Left ventricle myocardium inferior (tissue), 1 donor: ENCODE data around the gene ARL5C. TPM values are rescaled to one million over a fixed set of nuclear protein-coding genes. Genes with fewer than 3 reads are reported as not detected.

Experiments used
- DNase-seq: peaks from one replicate; pipeline ENCODE4 v3.0.0-alpha.2; 2020
- H3K27ac ChIP-seq: fragments of 200-600 bp; replicated peaks from 2 replicates; pipeline ENCODE4 v1.8.0; 2021
- H3K27me3 ChIP-seq: fragments of 200-600 bp; 2 replicates; pipeline ENCODE4 v1.8.0; 2021; ENCODE audit warnings: low read depth
- H3K36me3 ChIP-seq: fragments of 200-600 bp; 2 replicates; pipeline ENCODE4 v1.8.0; 2021
- H3K4me1 ChIP-seq: fragments of 200-600 bp; 2 replicates; pipeline ENCODE4 v1.8.0; 2021
- H3K4me3 ChIP-seq: fragments of 200-600 bp; 2 replicates; pipeline ENCODE4 v1.8.0; 2021; ENCODE audit warnings: mild to moderate bottlenecking, moderate library complexity
- H3K9me3 ChIP-seq: fragments of 200-600 bp; replicated peaks from 2 replicates; pipeline ENCODE4 v1.8.0; 2021
- intact Hi-C: fragments of 100-400 bp; cut with micrococcal nuclease; formaldehyde crosslinking; loops from one replicate; pipeline ENCODE4 v1.11.0; 2022
- total RNA-seq: library from RNA; stranded (reverse); fragmentation: NEBNext Ultra II Directional; extraction: Animal tissue kit (Norgen Biotek cat#: 25700); gene quantifications from one replicate; pipeline ENCODE4 v1.2.1, GENCODE V29; 2021
- TF ChIP-seq, protein P1 (sequence below): fragments of 200-600 bp; IDR thresholded peaks from 2 replicates; pipeline ENCODE4 v1.8.0; 2021; ENCODE audit warnings: antibody characterized with exemption, mild to moderate bottlenecking, borderline replicate concordance
- donor health status: DM: no; HTN: yes; CAD: no; lungs with severe emphysema.

The ARL5C gene
- total RNA-seq, 1 donor from 2014 or later: not detected

DNA sequence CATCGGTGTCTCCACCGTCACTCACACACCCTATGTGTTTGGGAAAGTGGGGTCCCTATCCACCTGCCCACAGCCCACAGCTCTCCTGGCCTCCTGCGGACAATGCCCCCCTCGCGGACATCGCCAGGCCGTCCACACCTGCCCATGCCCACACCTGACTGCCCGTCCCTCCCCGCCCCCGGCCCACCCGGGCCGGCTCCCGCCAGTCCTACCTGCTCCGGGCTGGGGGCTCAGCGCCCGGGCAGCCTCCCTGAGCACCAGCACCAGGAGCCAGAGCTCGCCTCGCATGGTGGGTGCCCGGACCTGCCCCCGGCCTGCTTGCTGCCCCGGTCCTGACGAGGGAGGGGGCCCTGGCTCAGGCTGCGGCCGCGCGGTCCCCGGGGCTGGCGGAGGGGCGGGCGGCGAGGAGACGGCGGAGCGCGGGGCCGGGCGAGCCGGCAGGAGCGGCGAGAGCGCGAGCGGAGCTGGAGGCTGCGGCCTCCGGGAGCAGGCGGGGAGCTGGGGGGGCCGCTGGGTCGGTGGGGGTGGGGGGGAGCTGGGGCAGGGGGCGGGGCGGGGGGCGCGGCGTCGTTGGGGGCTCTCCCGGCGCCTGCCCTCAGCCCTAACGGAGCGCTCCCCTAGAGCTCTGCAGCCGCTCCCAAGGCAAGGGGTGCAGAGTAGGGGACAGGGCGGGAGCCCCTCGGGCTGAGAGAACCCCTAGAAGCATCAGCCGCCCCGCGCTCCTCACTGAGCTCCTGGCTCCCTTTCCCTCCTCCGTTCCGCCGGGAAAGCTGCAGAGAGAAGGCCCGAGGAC lies 14.6 kb downstream of the ARL5C start, which contains the start of gene PLXDC1:
TSS of gene PLXDC1 (minus strand) at position 488 of the 793 bp plus-strand sequence. CDS start at position 288, 200 bp downstream.
- DNase-seq: no peak
- H3K27ac ChIP-seq: peak within 1 kb of the TSS; percentile 92
- intact Hi-C loops: loop anchor here (5.0 kb wide), 1 partner anchor 169 kb away; no protein-coding TSS in a partner anchor

DNA sequence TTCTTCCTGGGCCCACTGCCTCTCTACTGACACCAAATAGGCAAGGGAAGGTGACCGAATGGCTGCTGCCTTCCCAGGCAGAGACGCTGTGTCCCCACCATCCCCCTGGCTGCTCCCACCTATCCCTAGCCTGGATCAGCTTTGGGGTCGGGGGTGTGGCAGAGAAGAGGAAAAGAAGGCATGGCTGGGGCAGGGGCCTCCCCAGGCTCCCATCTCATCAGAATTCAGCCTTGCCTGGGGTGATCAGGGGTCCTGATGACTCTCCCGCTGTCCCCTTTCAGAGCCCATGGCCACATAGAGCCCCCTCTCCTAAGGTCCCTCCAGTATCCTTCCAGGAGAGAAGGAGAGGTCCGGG lies 15.2 kb downstream of the ARL5C start:
- DNase-seq: no peak
- peak overlapping the region; percentile 75 for H3K4me3 ChIP-seq
- H3K9me3 ChIP-seq: no peaks in the 10 kb centered on the region
- peaks cover 28% of the 10 kb centered on the region for H3K4me1 ChIP-seq
- peaks cover 48% of the 10 kb centered on the region for H3K27me3 ChIP-seq
- TF ChIP-seq, protein P1, sequence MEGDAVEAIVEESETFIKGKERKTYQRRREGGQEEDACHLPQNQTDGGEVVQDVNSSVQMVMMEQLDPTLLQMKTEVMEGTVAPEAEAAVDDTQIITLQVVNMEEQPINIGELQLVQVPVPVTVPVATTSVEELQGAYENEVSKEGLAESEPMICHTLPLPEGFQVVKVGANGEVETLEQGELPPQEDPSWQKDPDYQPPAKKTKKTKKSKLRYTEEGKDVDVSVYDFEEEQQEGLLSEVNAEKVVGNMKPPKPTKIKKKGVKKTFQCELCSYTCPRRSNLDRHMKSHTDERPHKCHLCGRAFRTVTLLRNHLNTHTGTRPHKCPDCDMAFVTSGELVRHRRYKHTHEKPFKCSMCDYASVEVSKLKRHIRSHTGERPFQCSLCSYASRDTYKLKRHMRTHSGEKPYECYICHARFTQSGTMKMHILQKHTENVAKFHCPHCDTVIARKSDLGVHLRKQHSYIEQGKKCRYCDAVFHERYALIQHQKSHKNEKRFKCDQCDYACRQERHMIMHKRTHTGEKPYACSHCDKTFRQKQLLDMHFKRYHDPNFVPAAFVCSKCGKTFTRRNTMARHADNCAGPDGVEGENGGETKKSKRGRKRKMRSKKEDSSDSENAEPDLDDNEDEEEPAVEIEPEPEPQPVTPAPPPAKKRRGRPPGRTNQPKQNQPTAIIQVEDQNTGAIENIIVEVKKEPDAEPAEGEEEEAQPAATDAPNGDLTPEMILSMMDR: no peak
- no peaks in the 10 kb centered on the region for H3K36me3 ChIP-seq
- peak overlapping the region; percentile 92 for H3K27ac ChIP-seq
- intact Hi-C loops: loop anchor here (5.0 kb wide), 1 partner anchor 168 kb away; no protein-coding TSS in a partner anchor

More for the DNA sequence above, 14.6 kb downstream of the ARL5C start, which contains the start of gene PLXDC1:
- peaks cover 28% of the 10 kb centered on the region for H3K4me1 ChIP-seq
- H3K36me3 ChIP-seq: no peaks in the 10 kb centered on the region
- TF ChIP-seq, protein P1: no peak
- H3K9me3 ChIP-seq: no peaks in the 10 kb centered on the region
- H3K4me3 ChIP-seq: peak within 1 kb of the TSS; percentile 75
- peaks cover 48% of the 10 kb centered on the region for H3K27me3 ChIP-seq

DNA sequence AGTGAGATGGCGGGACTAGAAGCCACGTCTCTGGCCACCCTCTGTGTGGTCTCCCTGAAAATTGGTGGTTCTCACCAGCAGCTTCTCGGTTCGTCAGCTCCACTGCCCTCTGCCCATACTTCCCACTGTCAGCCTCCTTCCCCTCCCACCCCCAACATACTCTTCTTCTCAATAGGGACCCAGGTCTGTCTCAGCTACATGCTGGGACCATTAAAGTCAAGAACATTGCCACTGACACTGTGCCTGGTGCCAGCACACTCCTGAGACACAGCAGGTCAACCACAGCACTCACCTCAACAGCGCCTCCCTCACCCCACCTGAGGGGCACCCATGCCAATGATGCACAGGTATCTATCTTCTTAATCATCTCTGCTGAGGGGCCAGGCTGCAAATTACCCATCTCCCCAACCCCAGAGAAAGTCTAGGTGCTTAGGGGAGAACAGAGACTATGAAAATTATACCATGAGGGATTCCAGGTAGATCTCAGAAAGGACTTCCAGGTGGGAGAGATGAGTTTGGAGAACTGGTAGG lies 15.8 kb downstream of the ARL5C start:
- Histone ChIP-seq H3K9me3 (no peaks in the 10 kb centered on the region), H3K4me3 (peak overlapping the region; percentile 75), H3K27me3 (peaks cover 48% of the 10 kb centered on the region), H3K36me3 (no peaks in the 10 kb centered on the region), H3K4me1 (peaks cover 31% of the 10 kb centered on the region), H3K27ac (peak overlapping the region; percentile 92)
- intact Hi-C loops: loop anchor here (5.0 kb wide), 1 partner anchor 168 kb away; no protein-coding TSS in a partner anchor
- TF ChIP-seq, protein P1: no peak
- DNase-seq: no peak

DNA sequence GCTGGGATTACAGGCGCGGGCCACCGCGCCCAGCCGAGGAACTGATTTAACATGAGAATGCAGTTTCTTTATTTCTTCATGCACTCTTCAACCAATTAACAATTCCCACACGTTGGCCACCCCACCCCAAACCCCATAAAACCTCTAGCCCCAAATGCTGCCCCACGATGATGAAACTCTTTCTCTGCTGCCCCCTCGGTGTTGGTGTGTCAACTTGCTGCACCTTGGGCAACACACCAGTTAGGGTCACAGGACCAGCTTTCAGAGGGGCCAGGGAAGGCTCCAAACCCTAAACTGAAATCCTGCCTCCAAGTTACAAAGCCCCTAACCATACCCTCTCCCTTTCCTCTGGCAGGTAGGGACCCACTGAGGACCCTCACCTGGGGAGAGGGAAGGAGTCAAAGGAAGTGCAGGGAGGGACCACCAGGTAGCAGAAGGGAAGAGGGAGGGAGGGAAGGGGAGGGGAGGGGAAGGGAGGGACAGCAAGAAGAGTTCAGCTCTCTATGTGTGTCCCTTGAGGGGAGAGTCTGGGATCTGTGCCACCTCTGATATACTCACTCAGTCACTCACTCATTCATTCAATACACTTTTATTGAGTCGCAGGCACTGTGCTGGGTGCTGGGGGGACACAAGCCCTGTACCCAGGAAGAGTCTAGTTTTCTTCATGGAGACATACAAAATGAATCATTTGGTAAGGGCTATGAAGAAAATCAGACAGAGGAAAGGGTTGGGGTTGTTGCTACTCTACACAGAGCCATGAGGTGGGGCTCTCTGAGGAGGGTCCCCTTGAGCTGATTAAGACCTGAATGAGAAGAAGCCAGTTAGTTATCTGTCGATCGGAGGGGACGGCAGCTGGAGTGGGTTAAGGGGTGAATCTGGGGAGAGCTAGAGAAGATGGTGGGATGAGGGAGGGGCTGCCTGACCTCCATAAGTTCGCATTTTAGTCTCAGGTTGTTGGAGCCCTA lies 18.5 kb downstream of the ARL5C start:
- TF ChIP-seq, protein P1: no peak
- Histone ChIP-seq H3K27me3 (peaks cover 48% of the 10 kb centered on the region), H3K4me3 (no peak overlapping the region), H3K36me3 (no peaks in the 10 kb centered on the region), H3K27ac (peak overlapping the region; percentile 88), H3K4me1 (peaks cover 52% of the 10 kb centered on the region), H3K9me3 (no peaks in the 10 kb centered on the region)
- DNase-seq: peak; percentile 53
- intact Hi-C loops: loop anchor here (10.0 kb wide), 1 partner anchor 73 kb away; no protein-coding TSS in a partner anchor

DNA sequence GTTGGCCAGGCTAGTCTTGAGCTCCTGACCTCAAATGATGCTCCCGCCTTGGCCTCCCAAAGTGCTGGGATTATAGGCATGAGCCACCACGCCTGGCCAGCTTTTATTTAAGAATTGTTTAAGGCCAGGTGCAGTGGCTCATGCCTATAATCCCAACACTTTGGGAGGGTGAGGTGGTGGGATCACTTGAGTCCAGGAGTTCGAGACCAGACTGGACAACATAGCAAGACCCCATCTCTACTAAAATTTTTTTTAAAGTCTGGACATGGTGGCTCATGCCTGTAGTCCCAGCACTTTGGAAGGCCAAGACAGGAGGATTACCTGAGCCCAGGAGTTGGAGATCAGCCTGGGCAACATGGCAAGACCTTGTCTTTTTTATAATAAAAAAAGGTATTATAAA lies 19.7 kb downstream of the ARL5C start:
- TF ChIP-seq, protein P1: no peak
- DNase-seq: no peak
- H3K4me3 ChIP-seq: no peak overlapping the region
- peaks cover 2% of the 10 kb centered on the region for H3K9me3 ChIP-seq
- H3K4me1 ChIP-seq: peaks cover 45% of the 10 kb centered on the region
- intact Hi-C loops: loop anchor here (10.0 kb wide), 1 partner anchor 71 kb away; no protein-coding TSS in a partner anchor
- peak overlapping the region; percentile 88 for H3K27ac ChIP-seq
- H3K27me3 ChIP-seq: peaks cover 36% of the 10 kb centered on the region
- no peaks in the 10 kb centered on the region for H3K36me3 ChIP-seq
